Right lobe of liver (tissue), 6 donors: Measurements from ENCODE around the gene SNRPD3. TPM values are rescaled to one million over a fixed set of nuclear protein-coding genes. Genes with fewer than 3 reads are reported as not detected.
"Not testable (repeated sequence)": the region's sequence is repeated elsewhere in the genome, so short reads cannot be mapped to it uniquely, and the experiment has no call there.

Experiments
- ATAC-seq, 4 donors: fragments of 200-7000 bp; cut with Tn5 transposase; one replicate each; pipeline ENCODE4 v1.9.1; 2020; ENCODE audit warnings: mild to moderate bottlenecking in 4 of 4, moderate library complexity in 4 of 4
- DNase-seq, 3 donors: peaks; one replicate each; pipeline ENCODE4 v3.0.0-alpha.2; 2020
- H3K27ac ChIP-seq, 3 donors: fragments of 200-600 bp; one replicate each; pipeline ENCODE4 v1.8.0; 2022
- H3K27me3 ChIP-seq, 2 donors: fragments of 200-600 bp; one replicate each; pipeline ENCODE4 v1.8.0; 2022
- H3K36me3 ChIP-seq, 4 donors: fragments of 200-600 bp; sonication (generic) in 1 of 4; one replicate each; pipeline versions ENCODE4 v1.5.1 to v1.8.0; 2017 to 2022; ENCODE audit warnings: control low read depth in 1 of 4
- H3K4me1 ChIP-seq, 4 donors: fragments of 200-600 bp; sonication (generic) in 1 of 4; one replicate each; pipeline versions ENCODE4 v1.5.1 to v1.8.0; 2017 to 2022; ENCODE audit warnings: control low read depth in 1 of 4
- H3K4me3 ChIP-seq, 3 donors: fragments of 200-600 bp; one replicate each; pipeline ENCODE4 v1.8.0; 2022
- H3K9me3 ChIP-seq, 4 donors: fragments of 200-600 bp; sonication (generic) in 1 of 4; one replicate each; pipeline versions ENCODE4 v1.5.1 to v1.8.0; 2017 to 2022; ENCODE audit warnings: control low read depth in 1 of 4
- POLR2A ChIP-seq: fragments of 450-650 bp; IDR thresholded peaks from one replicate; pipeline ENCODE4 v1.6.1; 2017; ENCODE audit warnings: antibody characterized with exemption, mild to moderate bottlenecking
- WGBS: methylation state at CpG from one replicate; pipeline ENCODE4 v1.1.6; 2018; ENCODE audit warnings: low coverage, low lambda C conversion rate; ENCODE audit not compliant: insufficient coverage; ENCODE audit errors: missing lambda C conversion rate; 5-methylcytosine and 5-hydroxymethylcytosine counted together
- intact Hi-C, 2 donors: fragments of 100-400 bp; cut with DNase I; formaldehyde crosslinking; loops; one replicate each; pipeline versions ENCODE4 v1.11.2 to v1.14.1; 2022
- total RNA-seq, 6 experiments: library from RNA; depleted of rRNA in 2 of 6; stranded (reverse); fragments of >200 nt in 2 of 6; fragmentation: NEBNext Ultra II Directional in 3 of 6; extraction: Animal tissue kit (Norgen Biotek cat#: 25700) in 3 of 6; gene quantifications; one replicate each; pipeline versions ENCODE4 v1.1.0 to v1.2.4, GENCODE V29; 2016 to 2023
- TF ChIP-seq, protein P1 (sequence below), 4 donors: fragments of 200-600 bp in 3 of 4; fragments of 450-650 bp in 1 of 4; IDR thresholded peaks; one replicate each; pipeline versions ENCODE4 v1.5.1 to v1.8.0; 2016 to 2022; ENCODE audit warnings: antibody characterized with exemption in 4 of 4, mild to moderate bottlenecking in 2 of 4
- donor health status: DM: no; HTN: yes; CAD: no.
- donor health status: DM: no; HTN: no; CAD: no.
- donor health status: DM: no; HTN: no; CAD: no.
- donor health status: DM: no; HTN: yes; CAD: no.
- donor health status: DM: no; HTN: yes; CAD: no.

SNRPD3 gene
- total RNA-seq, 6 experiments from 2014 or later, result 43.3 to 180 (median 53.4) TPM

DNA sequence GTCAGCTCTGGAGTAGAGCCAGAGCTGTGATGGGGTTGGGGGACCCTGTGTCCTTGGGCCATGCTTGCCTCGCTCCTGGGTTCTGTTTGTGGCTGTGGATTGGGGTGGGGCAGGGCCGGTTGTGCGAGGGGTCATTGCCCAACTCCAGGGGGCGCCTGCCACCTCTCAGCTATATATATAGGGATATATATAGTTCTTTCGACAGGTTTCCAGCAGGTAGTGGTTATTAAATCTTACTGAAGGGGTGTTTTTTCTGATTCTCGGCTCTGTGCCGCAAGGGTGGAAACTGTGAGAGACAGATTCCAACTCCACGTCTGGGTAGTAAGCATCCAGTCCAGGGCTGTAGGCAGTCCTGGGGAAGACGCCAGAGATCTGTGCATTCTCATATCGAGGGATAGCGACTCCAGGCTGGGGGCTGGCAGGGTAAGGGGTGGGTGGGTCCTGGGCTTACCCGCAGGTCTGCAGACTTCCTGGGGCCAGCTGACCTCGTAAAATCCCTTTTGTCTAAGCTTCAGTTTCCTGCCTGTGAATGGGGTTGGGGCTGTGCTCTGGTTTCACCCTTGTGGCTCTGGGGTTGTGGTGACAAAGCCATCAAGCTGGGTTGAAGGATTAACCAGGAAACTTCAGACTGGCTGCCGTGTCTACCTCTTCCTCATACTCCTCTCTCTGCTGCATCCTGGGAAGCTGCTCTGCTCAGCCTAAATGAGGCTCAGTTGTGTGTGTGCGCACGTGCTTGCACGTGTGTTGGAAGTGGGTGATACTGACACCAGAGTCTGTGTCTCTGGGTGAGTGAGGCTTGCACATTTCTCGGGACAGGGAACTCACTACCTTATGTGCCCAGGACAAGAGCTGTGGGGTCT, 48.2 kb downstream of the SNRPD3 start:
- H3K36me3 ChIP-seq, H3K27me3 ChIP-seq, DNase-seq, H3K9me3 ChIP-seq: not testable (repeated sequence)
- Histone ChIP-seq H3K4me3 (peak overlapping the region; percentile 28 to 60 (median 56)), H3K4me1 (peaks cover 0 to 34% (median 8%) of the 10 kb centered on the region in 4 donors), H3K27ac (peak overlapping the region; percentile 43 to 89 (median 62))
- peak; percentile 5 to 30 (median 24) for ATAC-seq
- intact Hi-C loops, result loop anchor here in 1 of 2 donors (10.0 kb wide), 1 partner anchor 49 kb away; the partner anchor contains the start of genes GUCD1 and SNRPD3
- TF ChIP-seq, protein P1, sequence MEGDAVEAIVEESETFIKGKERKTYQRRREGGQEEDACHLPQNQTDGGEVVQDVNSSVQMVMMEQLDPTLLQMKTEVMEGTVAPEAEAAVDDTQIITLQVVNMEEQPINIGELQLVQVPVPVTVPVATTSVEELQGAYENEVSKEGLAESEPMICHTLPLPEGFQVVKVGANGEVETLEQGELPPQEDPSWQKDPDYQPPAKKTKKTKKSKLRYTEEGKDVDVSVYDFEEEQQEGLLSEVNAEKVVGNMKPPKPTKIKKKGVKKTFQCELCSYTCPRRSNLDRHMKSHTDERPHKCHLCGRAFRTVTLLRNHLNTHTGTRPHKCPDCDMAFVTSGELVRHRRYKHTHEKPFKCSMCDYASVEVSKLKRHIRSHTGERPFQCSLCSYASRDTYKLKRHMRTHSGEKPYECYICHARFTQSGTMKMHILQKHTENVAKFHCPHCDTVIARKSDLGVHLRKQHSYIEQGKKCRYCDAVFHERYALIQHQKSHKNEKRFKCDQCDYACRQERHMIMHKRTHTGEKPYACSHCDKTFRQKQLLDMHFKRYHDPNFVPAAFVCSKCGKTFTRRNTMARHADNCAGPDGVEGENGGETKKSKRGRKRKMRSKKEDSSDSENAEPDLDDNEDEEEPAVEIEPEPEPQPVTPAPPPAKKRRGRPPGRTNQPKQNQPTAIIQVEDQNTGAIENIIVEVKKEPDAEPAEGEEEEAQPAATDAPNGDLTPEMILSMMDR (IDR thresholded peaks at IDR 0.05), result peak in 3 of 4 donors; percentile 12 to 24 (median 19)
- 0% methylated on average over 11 of the region's 18 CpGs for WGBS

- H3K27ac ChIP-seq, H3K27me3 ChIP-seq, ATAC-seq, DNase-seq, H3K9me3 ChIP-seq, H3K36me3 ChIP-seq, H3K4me3 ChIP-seq: not testable (repeated sequence)
- H3K4me1 ChIP-seq, result peaks cover 0 to 25% (median 5%) of the 10 kb centered on the region in 4 donors
- intact Hi-C loops, result loop anchor here in 1 of 2 donors (10.0 kb wide), 1 partner anchor 52 kb away; the partner anchor contains the start of genes GUCD1 and SNRPD3
- 48% methylated on average over 2 of the region's 2 CpGs for WGBS
These were observed 50.5 kb downstream of the SNRPD3 start for GRCh38 chr22:24606340-24606739.

DNA sequence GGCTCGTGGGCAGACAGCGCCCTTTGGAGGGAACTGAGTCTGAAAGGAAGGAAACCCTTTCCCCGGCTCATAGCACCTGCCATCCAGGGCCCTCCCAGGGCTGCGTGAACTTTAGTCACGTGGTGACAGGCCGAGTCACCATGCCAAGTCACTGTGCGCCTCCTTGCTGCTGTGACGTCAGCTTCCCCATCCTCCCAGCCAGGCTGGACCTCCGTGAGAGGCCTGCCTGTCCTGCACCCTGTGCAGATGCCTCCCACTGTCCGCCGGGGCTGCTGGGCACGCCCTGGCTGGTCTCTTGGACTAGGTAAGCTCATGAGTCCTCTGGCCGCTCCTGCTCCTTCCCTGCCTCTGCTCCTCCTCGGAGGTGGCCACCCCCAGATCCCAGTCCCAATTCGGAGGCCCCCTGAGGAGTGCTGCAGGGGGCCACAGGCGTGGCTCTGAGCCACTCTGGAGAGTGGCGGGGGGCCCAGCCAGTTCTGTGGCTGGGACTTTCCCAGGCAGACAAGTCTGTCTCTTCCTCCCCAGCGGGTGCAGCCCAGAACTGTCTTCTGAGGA, 51.7 kb downstream of the SNRPD3 start:
- WGBS, result 48% methylated on average over 3 of the region's 18 CpGs
- peak; percentile 73 to 87 (median 74) for DNase-seq
- H3K27me3 ChIP-seq, H3K36me3 ChIP-seq, H3K9me3 ChIP-seq: not testable (repeated sequence)
- Histone ChIP-seq H3K4me3 (peak overlapping the region in 1 of 3 donors; percentile 3), H3K4me1 (peaks cover 0 to 13% (median 0%) of the 10 kb centered on the region in 4 donors), H3K27ac (peak overlapping the region in 1 of 3 donors; percentile 34)
- intact Hi-C loops, result loop anchor here in 1 of 2 donors (10.0 kb wide), 1 partner anchor 53 kb away; the partner anchor contains the start of genes GUCD1 and SNRPD3
- ATAC-seq, result peak; percentile 44 to 71 (median 62)
- TF ChIP-seq POLR2A, result peak; percentile 33

DNA sequence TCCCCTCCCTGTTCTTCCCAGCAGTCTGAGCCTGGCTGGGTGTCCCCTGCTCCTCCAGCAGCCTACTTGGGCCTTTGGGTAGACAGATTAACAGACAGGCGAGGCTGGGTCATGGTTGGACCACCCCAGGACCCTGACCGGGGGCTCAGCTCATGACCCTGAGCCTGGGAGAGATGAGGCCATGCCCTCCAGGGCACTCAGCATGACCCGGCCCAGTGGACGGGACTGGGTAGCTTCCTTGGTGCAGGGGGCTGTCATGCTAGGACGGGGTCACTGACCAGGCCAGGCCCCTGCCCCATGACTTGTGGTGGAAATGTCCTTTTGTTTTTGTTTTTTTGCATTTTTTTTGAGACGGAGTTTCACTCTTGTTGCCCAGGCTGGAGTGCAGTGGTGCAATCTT, 52.5 kb downstream of the SNRPD3 start:
- H3K4me1 ChIP-seq, H3K9me3 ChIP-seq, DNase-seq, H3K36me3 ChIP-seq, H3K4me3 ChIP-seq, H3K27ac ChIP-seq, H3K27me3 ChIP-seq: not testable (repeated sequence)
- peak in 1 of 4 donors; percentile 9 for ATAC-seq
- intact Hi-C loops, result loop anchor here in 1 of 2 donors (10.0 kb wide), 1 partner anchor 54 kb away; the partner anchor contains the start of genes GUCD1 and SNRPD3
- WGBS, result 8% methylated on average over 1 of the region's 6 CpGs

GRCh38 chr22:24609888-24610287, 54.1 kb downstream of the SNRPD3 start:
- 90% methylated on average over 2 of the region's 3 CpGs for WGBS
- not testable (repeated sequence) for H3K27me3 ChIP-seq, ATAC-seq, DNase-seq, H3K36me3 ChIP-seq, H3K4me3 ChIP-seq, H3K9me3 ChIP-seq, H3K27ac ChIP-seq, H3K4me1 ChIP-seq
- intact Hi-C loops, result loop anchor here in 1 of 2 donors (10.0 kb wide), 1 partner anchor 55 kb away; the partner anchor contains the start of genes GUCD1 and SNRPD3

GRCh38 chr22:24614794-24615193, 59.0 kb downstream of the SNRPD3 start:
- DNase-seq, H3K4me1 ChIP-seq, H3K27me3 ChIP-seq, H3K36me3 ChIP-seq, H3K4me3 ChIP-seq, H3K27ac ChIP-seq, intact Hi-C loops, ATAC-seq, H3K9me3 ChIP-seq: not testable (repeated sequence)
- no CpG with 5 or more reads among the region's 15 CpGs for WGBS
